Measurements from ENCODE around the gene JARID2.
"Not testable (repeated sequence)": the region's sequence is repeated elsewhere in the genome, so short reads cannot be mapped to it uniquely, and the experiment has no call there.

DNA sequence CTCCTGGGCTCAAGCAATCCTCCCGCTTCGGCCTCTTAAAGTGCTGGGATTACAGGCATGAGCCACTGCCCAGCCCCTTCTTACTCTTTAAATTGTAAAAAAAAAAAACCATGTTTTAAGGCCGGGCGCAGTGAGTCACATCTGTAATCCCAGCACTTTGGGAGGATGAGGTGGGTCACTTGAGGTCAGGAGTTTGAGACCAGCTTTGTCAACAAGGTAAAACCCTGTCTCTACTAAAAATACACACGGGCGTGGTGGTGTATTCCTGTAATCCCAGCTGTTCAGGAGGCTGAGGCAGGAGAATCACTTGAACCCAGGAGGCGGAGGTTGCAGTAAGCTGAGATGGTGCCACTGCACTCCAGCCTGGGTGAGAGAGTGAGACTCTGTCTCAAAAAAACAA lies 43.6 kb downstream of the JARID2 start:
- TF ChIP-seq, protein P1, sequence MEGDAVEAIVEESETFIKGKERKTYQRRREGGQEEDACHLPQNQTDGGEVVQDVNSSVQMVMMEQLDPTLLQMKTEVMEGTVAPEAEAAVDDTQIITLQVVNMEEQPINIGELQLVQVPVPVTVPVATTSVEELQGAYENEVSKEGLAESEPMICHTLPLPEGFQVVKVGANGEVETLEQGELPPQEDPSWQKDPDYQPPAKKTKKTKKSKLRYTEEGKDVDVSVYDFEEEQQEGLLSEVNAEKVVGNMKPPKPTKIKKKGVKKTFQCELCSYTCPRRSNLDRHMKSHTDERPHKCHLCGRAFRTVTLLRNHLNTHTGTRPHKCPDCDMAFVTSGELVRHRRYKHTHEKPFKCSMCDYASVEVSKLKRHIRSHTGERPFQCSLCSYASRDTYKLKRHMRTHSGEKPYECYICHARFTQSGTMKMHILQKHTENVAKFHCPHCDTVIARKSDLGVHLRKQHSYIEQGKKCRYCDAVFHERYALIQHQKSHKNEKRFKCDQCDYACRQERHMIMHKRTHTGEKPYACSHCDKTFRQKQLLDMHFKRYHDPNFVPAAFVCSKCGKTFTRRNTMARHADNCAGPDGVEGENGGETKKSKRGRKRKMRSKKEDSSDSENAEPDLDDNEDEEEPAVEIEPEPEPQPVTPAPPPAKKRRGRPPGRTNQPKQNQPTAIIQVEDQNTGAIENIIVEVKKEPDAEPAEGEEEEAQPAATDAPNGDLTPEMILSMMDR (tag by site-specific recombination; IDR thresholded peaks at IDR 0.05): not testable (repeated sequence)
- TF ChIP-seq ZNF311 (tag by site-specific recombination; IDR thresholded peaks at IDR 0.05; ENCODE audit: borderline replicate concordance); TCF7L2 (IDR thresholded peaks at IDR 0.05; ENCODE audit: borderline replicate concordance, low read depth, low read length); ZNF530 (tag by site-specific recombination; IDR thresholded peaks at IDR 0.05; ENCODE audit: low read depth); ZBTB1 (tag by site-specific recombination; IDR thresholded peaks at IDR 0.05); ZBTB17 (tag by site-specific recombination; IDR thresholded peaks at IDR 0.05): not testable (repeated sequence)
- TF ChIP-seq, protein P2, sequence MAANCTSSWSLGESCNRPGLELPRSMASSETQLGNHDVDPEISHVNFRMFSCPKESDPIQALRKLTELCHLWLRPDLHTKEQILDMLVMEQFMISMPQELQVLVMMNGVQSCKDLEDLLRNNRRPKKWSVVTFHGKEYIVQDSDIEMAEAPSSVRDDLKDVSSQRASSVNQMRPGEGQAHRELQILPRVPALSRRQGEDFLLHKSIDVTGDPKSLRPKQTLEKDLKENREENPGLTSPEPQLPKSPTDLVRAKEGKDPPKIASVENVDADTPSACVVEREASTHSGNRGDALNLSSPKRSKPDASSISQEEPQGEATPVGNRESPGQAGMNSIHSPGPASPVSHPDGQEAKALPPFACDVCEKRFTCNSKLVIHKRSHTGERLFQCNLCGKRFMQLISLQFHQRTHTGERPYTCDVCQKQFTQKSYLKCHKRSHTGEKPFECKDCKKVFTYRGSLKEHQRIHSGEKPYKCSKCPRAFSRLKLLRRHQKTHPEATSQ (tag by site-specific recombination; IDR thresholded peaks at IDR 0.05): not testable (repeated sequence)
- TF ChIP-seq, protein P3, sequence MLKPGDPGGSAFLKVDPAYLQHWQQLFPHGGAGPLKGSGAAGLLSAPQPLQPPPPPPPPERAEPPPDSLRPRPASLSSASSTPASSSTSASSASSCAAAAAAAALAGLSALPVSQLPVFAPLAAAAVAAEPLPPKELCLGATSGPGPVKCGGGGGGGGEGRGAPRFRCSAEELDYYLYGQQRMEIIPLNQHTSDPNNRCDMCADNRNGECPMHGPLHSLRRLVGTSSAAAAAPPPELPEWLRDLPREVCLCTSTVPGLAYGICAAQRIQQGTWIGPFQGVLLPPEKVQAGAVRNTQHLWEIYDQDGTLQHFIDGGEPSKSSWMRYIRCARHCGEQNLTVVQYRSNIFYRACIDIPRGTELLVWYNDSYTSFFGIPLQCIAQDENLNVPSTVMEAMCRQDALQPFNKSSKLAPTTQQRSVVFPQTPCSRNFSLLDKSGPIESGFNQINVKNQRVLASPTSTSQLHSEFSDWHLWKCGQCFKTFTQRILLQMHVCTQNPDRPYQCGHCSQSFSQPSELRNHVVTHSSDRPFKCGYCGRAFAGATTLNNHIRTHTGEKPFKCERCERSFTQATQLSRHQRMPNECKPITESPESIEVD (tag by site-specific recombination; IDR thresholded peaks at IDR 0.05): not testable (repeated sequence)
- TF ChIP-seq, protein P4, sequence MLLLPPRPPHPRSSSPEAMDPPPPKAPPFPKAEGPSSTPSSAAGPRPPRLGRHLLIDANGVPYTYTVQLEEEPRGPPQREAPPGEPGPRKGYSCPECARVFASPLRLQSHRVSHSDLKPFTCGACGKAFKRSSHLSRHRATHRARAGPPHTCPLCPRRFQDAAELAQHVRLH (tag by site-specific recombination; IDR thresholded peaks at IDR 0.05): not testable (repeated sequence)
